GM12878 (cell line): ENCODE data around the gene DDX27. TPM values are rescaled to one million over a fixed set of nuclear protein-coding genes. Genes with fewer than 3 reads are reported as not detected.

Source experiments
- ATAC-seq: fragments of 200-7000 bp; cut with Tn5 transposase; 3 replicates; pipeline ENCODE4 v1.9.1; 2020; ENCODE audit warnings: mild to moderate bottlenecking, moderate library complexity
- BruUV-seq: library from RNA; stranded (reverse); fragments of 400-500 nt; replicated peaks from 2 replicates; lab custom pipeline; 2021; lab: Mats Ljungman, UMichigan
- CTCF ChIA-PET: fragments of 300-600 bp; sonication (Branson Sonifier 250); formaldehyde crosslinking; extraction: SDS; loops from one replicate; lab custom pipeline; 2021; ENCODE audit warnings: inconsistent platforms; lab: Yijun Ruan, JAX
- POLR2A ChIA-PET: fragments of 350-600 bp; formaldehyde crosslinking; extraction: SDS; loops from one replicate; lab custom pipeline; 2021; ENCODE audit warnings: inconsistent platforms; lab: Charles Lee
- RAD21 ChIA-PET: fragments of 300-600 bp; sonication (Branson Sonifier 250); formaldehyde crosslinking; loops from one replicate; lab custom pipeline; 2023; ENCODE audit warnings: antibody characterized with exemption; ENCODE audit not compliant: unreplicated experiment; lab: Charles Lee
- SMC1A ChIA-PET: fragments of 300-600 bp; sonication (Branson Sonifier 250); formaldehyde crosslinking; loops from one replicate; lab custom pipeline; 2023; ENCODE audit not compliant: unreplicated experiment, uncharacterized antibody; lab: Charles Lee
- DNase-seq: peaks from one replicate; pipeline ENCODE4 v3.0.0-alpha.2; 2011; ENCODE audit warnings: low read depth, low spot score
- FAIRE-seq: peaks from 3 replicates; lab custom pipeline; 2011; peaks lifted over from hg19 to GRCh38; lab: Jason Lieb, UNC
- H2AFZ ChIP-seq: 2 replicates; pipeline ENCODE4 v1.6.0; 2011; ENCODE audit warnings: low read depth, low read length, control low read depth; ENCODE audit not compliant: control insufficient read depth
- H3K27ac ChIP-seq: 2 replicates; pipeline ENCODE4 v1.5.1; 2011; ENCODE audit warnings: control low read depth; ENCODE audit not compliant: control insufficient read depth, insufficient read depth
- H3K27me3 ChIP-seq, 2 experiments: replicated peaks in 1 of 2; 2 replicates each; pipeline versions ENCODE4 v1.6.0 to v1.6.1; 2011; ENCODE audit warnings: low read length in 1 of 2; ENCODE audit not compliant: control insufficient read depth in 2 of 2, insufficient read depth in 2 of 2
- H3K36me3 ChIP-seq, 2 experiments: 2 replicates each; pipeline ENCODE4 v1.5.1; 2011; ENCODE audit warnings: low read length in 1 of 2; ENCODE audit not compliant: control insufficient read depth in 2 of 2, insufficient read depth in 2 of 2
- H3K4me1 ChIP-seq: 2 replicates; pipeline ENCODE4 v1.6.1; 2011; ENCODE audit warnings: mild to moderate bottlenecking, low read length, moderate library complexity, mixed read lengths; ENCODE audit not compliant: control insufficient read depth, insufficient read depth
- H3K4me2 ChIP-seq: 2 replicates; pipeline ENCODE4 v1.6.0; 2011; ENCODE audit warnings: control low read depth; ENCODE audit not compliant: control insufficient read depth, insufficient read depth
- H3K4me3 ChIP-seq: fragments of 200-600 bp; sonication (generic); 2 replicates; pipeline ENCODE4 v1.5.1; 2016
- H3K79me2 ChIP-seq: 2 replicates; pipeline ENCODE4 v1.6.0; 2011; ENCODE audit warnings: low read length; ENCODE audit not compliant: control insufficient read depth, insufficient read depth
- H3K9ac ChIP-seq: 2 replicates; pipeline ENCODE4 v1.8.0; 2011; ENCODE audit warnings: low read length, control low read depth, mixed read lengths; ENCODE audit not compliant: control insufficient read depth, insufficient read depth
- H3K9me3 ChIP-seq: replicated peaks from 3 replicates; pipeline ENCODE4 v1.5.1; 2011; ENCODE audit warnings: mild to moderate bottlenecking, low read length; ENCODE audit not compliant: control insufficient read depth, insufficient read depth
- H4K20me1 ChIP-seq: 2 replicates; pipeline ENCODE4 v1.6.0; 2011; ENCODE audit not compliant: control insufficient read depth, insufficient read depth
- ASH2L ChIP-seq: fragments of 300-600, 200-600 bp; sonication (generic); IDR thresholded peaks from 2 replicates; pipeline ENCODE4 v1.6.1; 2017; ENCODE audit warnings: low read depth, mild to moderate bottlenecking, borderline replicate concordance
- CBFB ChIP-seq: IDR thresholded peaks from 2 replicates; pipeline ENCODE4 v1.6.1; 2016; ENCODE audit warnings: antibody characterized with exemption, low read depth
- CUX1 ChIP-seq: IDR thresholded peaks from 2 replicates; pipeline ENCODE4 v1.6.1; 2012; ENCODE audit warnings: improper control_type of control experiment, low read depth, low read length; ENCODE audit not compliant: insufficient replicate concordance
- HCFC1 ChIP-seq: fragments of 150-350 bp; IDR thresholded peaks from 2 replicates; pipeline ENCODE4 v1.6.1; 2014; ENCODE audit warnings: low read length
- IRF3 ChIP-seq: fragments of 450-650 bp; IDR thresholded peaks from 2 replicates; pipeline ENCODE4 v1.6.1; 2014; ENCODE audit warnings: mild to moderate bottlenecking
- KLF5 ChIP-seq: fragments of 450-650 bp; IDR thresholded peaks from 2 replicates; pipeline ENCODE4 v1.6.1; 2014; ENCODE audit warnings: mild to moderate bottlenecking; ENCODE audit not compliant: partially characterized antibody
- PML ChIP-seq: IDR thresholded peaks from 2 replicates; pipeline ENCODE4 v1.6.1; 2012; ENCODE audit warnings: low read length, inconsistent platforms
- POLR2AphosphoS5 ChIP-seq: IDR thresholded peaks from 2 replicates; pipeline ENCODE4 v1.6.1; 2011; ENCODE audit warnings: mild to moderate bottlenecking, low read length, inconsistent platforms
- RELB ChIP-seq: fragments of 450-650 bp; IDR thresholded peaks from 2 replicates; pipeline ENCODE4 v1.6.1; 2017; ENCODE audit warnings: low read depth, mild to moderate bottlenecking, moderate library complexity
- STAT1 ChIP-seq: fragments of 450-650 bp; conservative IDR thresholded peaks from 2 replicates; pipeline ENCODE4 v1.6.1; 2014; ENCODE audit warnings: antibody characterized with exemption, mild to moderate bottlenecking
- USF1 ChIP-seq: IDR thresholded peaks from 2 replicates; pipeline ENCODE4 v1.6.1; 2011; ENCODE audit warnings: borderline replicate concordance, low read depth, mild to moderate bottlenecking, moderate library complexity, mixed read lengths, low read length; ENCODE audit not compliant: insufficient read depth; ENCODE audit errors: extremely low read length
- WRNIP1 ChIP-seq: IDR thresholded peaks from 2 replicates; pipeline ENCODE4 v1.6.1; 2011; ENCODE audit warnings: low read depth, low read length, improper control_type of control experiment, borderline replicate concordance
- WGBS: methylation state at CpG from one replicate; pipeline ENCODE4 v1.1.6; 2016; ENCODE audit warnings: low lambda C conversion rate; ENCODE audit not compliant: insufficient replicate concordance, insufficient coverage; ENCODE audit errors: missing lambda C conversion rate; 5-methylcytosine and 5-hydroxymethylcytosine counted together
- in situ Hi-C: fragments of 300-500 bp; cut with MboI; formaldehyde crosslinking; loops from 9 replicates; pipeline ENCODE4 v1.14.3; 2018; ENCODE audit warnings: mixed read lengths
- intact Hi-C: fragments of 100-400 bp; cut with micrococcal nuclease; formaldehyde crosslinking; loops from one replicate; pipeline ENCODE4 v1.14.2; 2022; ENCODE audit not compliant: unreplicated experiment
- polyA plus RNA-seq, 11 experiments: library from polyadenylated mRNA; depleted of rRNA in 4 of 11; unstranded in 6 of 11; stranded (reverse) in 5 of 11; fragments of >200 nt; fragmentation: Nextera tagmentation in 4 of 11; fragmentation: Illumina TruSeq in 1 of 11; extraction: Ambion mirVana in 4 of 11; extraction: Trizol in 1 of 11; gene quantifications; 1 replicate in 1 of 11; 2 replicates in 10 of 11; pipeline versions ENCODE4 v1.2.1 to v1.2.3, GENCODE V29; 2011 to 2016; ENCODE audit warnings: inconsistent platforms in 2 of 11, missing spikeins in 2 of 11, low read depth in 1 of 11
- total RNA-seq, 4 experiments: library from RNA; depleted of rRNA in 3 of 4; stranded (reverse); fragments of >200 nt in 3 of 4; fragmentation: Illumina TruSeq in 1 of 4; extraction: Trizol in 1 of 4; gene quantifications; 2 replicates each; pipeline versions ENCODE4 v1.2.1 to v1.2.3, GENCODE V29; 2013 to 2021

Gene DDX27
- total and polyA plus RNA-seq, 10 of the 15 experiments (the other 5 are each of a cell fraction or from before 2014, with no cell fraction given) = 19.8 to 78.8 (median 54.9) TPM

GRCh38 chr20:49219091-49219923 is at the start of gene DDX27 (continued):
- TF ChIP-seq IRF3 (peak; percentile 52), HCFC1 (peak; percentile 64), STAT1 (0 out of 2 replicates have a peak, but pooled peaks have one; percentile 25), KLF5 (peak; percentile 68)
- TF ChIP-seq, all 136 proteins: peak for 54

- SMC1A ChIA-PET = no interaction called here
- WGBS = 0% methylated on average over 2 of the region's 2 CpGs
- TF ChIP-seq HCFC1 (no peak), POLR2AphosphoS5 (no peak), RELB (no peak), ASH2L (no peak), CBFB (no peak), USF1 (no peak), CUX1 (no peak), WRNIP1 (no peak), PML (no peak)
Measured at GRCh38 chr20:49169547-49169946, 49.7 kb upstream of the DDX27 start.

More at GRCh38 chr20:49169547-49169946, 49.7 kb upstream of the DDX27 start:
- Histone ChIP-seq H3K4me2 (peak overlapping the region; percentile 38; the same call in 1 of the 2 replicates), H2AFZ (no peak overlapping the region), H3K9ac (no peak overlapping the region), H3K27ac (peak overlapping the region; percentile 50), H3K9me3 (no peaks in the 10 kb centered on the region), H3K36me3 (peaks cover 0 to 9% of the 10 kb centered on the region in 2 experiments; a peak in 3 of 4 replicates), H4K20me1 (no peaks in the 10 kb centered on the region), H3K79me2 (peaks cover 76% of the 10 kb centered on the region), H3K4me1 (peaks cover 40% of the 10 kb centered on the region), H3K27me3 (no peaks in the 10 kb centered on the region), H3K4me3 (no peak overlapping the region)
- POLR2A ChIA-PET = interaction anchor here (1.4 kb wide), 1 partner anchor 11 kb away, joined by 3 read pairs; no protein-coding TSS in a partner anchor
- intact Hi-C loops = no loop called here
- no peak for FAIRE-seq
- BruUV-seq = no TSS peak
- no peak for ATAC-seq
- CTCF ChIA-PET = interaction anchor here (1.7 to 8.8 kb wide), 2 partner anchors 12 to 37 kb away, joined by 4 to 113 read pairs; no protein-coding TSS in a partner anchor
- in situ Hi-C loops = no loop called here
- RAD21 ChIA-PET = interaction anchor here (7.3 kb wide), 1 partner anchor 14 kb away, joined by 197 read pairs; the partner anchor contains the start of gene STAU1
- DNase-seq = no peak
